Mesothelial cell of epicardium (in vitro differentiated cells): ENCODE results near the gene DIP2C. TPM values are rescaled to one million over a fixed set of nuclear protein-coding genes. Genes with fewer than 3 reads are reported as not detected.
A peak's percentile ranks its signal among the peaks of the same experiment; 100 is the strongest.

ENCODE experiments used
- DNase-seq, 2 experiments: peaks; one replicate each; pipeline ENCODE4 v3.0.0; 2021; ENCODE audit warnings: low spot score in 2 of 2; ENCODE audit not compliant: unreplicated experiment in 2 of 2
- H3K27ac Mint-ChIP-seq: 2 replicates; pipeline ENCODE4 v1.8.0; 2021; ENCODE audit warnings: mixed read lengths
- H3K27me3 Mint-ChIP-seq: 2 replicates; pipeline ENCODE4 v1.8.0; 2021; ENCODE audit warnings: low read depth, mixed read lengths
- H3K36me3 Mint-ChIP-seq: 2 replicates; pipeline ENCODE4 v1.8.0; 2021; ENCODE audit warnings: mixed read lengths
- H3K4me1 Mint-ChIP-seq: 2 replicates; pipeline ENCODE4 v1.8.0; 2021; ENCODE audit warnings: mixed read lengths
- H3K4me3 Mint-ChIP-seq: 2 replicates; pipeline ENCODE4 v1.8.0; 2021; ENCODE audit warnings: mild to moderate bottlenecking, moderate library complexity, mixed read lengths
- H3K9me3 Mint-ChIP-seq: 2 replicates; pipeline ENCODE4 v1.8.0; 2021; ENCODE audit warnings: mixed read lengths
- total RNA-seq: library from RNA; stranded (reverse); gene quantifications from 3 replicates; pipeline ENCODE4 v1.2.1, GENCODE V29; 2021
- TF ChIP-seq, protein P1 (sequence below): fragments of 200-600 bp; sonication (generic); IDR thresholded peaks from one replicate; pipeline ENCODE4 v1.5.0; 2021; ENCODE audit warnings: antibody characterized with exemption; ENCODE audit not compliant: unreplicated experiment

Gene DIP2C
- total RNA-seq, 1 donor from 2014 or later, result 30.3 TPM

DNA sequence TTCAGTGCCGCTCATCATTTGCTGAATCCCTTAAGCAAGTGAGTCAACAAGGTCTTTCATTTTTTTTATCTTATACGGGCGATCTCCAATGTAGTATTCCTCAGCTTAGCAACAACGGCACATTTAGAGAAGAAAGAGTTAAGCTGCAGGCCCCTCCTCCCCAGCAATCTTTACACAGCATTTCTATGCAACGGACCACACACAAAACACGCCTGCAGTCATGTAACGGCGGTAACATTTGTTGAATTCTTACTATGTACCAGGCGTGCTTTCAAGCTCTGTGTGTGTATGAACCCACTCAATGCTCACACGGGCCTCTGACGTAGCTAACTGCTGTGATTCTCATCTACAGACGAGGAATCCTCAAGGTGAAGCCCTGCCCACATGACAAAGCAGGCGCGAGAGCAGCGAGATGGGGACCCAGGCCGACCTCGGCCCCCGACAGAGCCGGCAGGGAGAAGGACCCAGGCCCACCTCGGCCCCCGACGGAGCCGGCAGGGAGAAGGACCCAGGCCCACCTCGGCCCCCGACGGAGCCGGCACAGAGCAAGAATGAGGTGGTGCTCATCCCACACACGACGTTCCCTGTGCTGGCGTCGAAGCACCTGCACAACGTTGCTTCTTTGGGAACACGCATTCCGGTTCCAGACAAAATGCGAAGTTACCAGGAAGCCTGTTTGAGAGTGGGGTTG is 313.5 kb downstream of the DIP2C start:
- no peak overlapping the region for H3K4me3 Mint-ChIP-seq
- peaks cover 29% of the 10 kb centered on the region for H3K36me3 Mint-ChIP-seq
- peaks cover 69% of the 10 kb centered on the region for H3K4me1 Mint-ChIP-seq
- TF ChIP-seq, protein P1, sequence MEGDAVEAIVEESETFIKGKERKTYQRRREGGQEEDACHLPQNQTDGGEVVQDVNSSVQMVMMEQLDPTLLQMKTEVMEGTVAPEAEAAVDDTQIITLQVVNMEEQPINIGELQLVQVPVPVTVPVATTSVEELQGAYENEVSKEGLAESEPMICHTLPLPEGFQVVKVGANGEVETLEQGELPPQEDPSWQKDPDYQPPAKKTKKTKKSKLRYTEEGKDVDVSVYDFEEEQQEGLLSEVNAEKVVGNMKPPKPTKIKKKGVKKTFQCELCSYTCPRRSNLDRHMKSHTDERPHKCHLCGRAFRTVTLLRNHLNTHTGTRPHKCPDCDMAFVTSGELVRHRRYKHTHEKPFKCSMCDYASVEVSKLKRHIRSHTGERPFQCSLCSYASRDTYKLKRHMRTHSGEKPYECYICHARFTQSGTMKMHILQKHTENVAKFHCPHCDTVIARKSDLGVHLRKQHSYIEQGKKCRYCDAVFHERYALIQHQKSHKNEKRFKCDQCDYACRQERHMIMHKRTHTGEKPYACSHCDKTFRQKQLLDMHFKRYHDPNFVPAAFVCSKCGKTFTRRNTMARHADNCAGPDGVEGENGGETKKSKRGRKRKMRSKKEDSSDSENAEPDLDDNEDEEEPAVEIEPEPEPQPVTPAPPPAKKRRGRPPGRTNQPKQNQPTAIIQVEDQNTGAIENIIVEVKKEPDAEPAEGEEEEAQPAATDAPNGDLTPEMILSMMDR, result no peak
- no peak for DNase-seq
- H3K9me3 Mint-ChIP-seq, result peaks cover 8% of the 10 kb centered on the region
- no peak overlapping the region for H3K27ac Mint-ChIP-seq
- no peaks in the 10 kb centered on the region for H3K27me3 Mint-ChIP-seq

GRCh38 chr10:374354-374753 is 315.1 kb downstream of the DIP2C start:
- no peak for DNase-seq
- peaks cover 16% of the 10 kb centered on the region for H3K36me3 Mint-ChIP-seq
- no peaks in the 10 kb centered on the region for H3K27me3 Mint-ChIP-seq
- H3K27ac Mint-ChIP-seq, result peak overlapping the region; percentile 96
- H3K4me3 Mint-ChIP-seq, result no peak overlapping the region
- peaks cover 73% of the 10 kb centered on the region for H3K4me1 Mint-ChIP-seq
- TF ChIP-seq, protein P1, result no peak
- peaks cover 8% of the 10 kb centered on the region for H3K9me3 Mint-ChIP-seq

DNA sequence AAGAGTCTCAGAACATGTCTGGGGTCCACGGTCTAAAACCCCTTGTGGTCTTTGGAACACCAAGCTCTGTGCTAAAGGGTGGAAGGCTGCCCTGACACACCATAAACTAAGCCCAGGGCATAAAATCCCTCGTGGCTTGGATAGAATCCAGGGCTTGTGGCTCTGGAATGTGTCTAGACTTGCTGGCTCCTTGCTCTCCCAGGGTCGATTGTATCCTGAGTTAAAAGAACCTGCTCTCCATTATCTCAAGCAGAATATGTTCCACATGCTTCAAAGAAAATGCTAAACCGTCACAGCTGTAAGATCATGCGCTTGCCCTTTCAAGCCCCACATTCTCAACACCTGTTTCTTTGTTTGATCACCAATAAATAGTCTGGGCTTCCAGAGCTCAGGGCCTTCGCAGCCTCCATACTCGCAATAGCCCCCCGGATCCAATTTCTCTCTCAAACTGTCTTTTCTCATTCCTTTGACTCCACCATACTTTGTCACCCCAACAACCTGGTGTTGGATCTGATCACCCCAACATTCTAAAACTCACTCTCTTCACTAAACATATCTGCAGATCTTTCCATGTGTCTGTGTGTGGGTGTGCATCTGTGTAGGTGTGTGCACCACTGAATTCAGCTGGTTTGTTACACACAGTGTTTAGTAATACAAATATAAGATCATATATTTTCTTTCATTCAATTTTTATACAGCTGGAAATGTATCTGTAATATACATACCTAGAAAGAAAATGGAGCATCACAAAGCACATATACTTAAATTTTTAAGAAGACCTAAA is 315.8 kb downstream of the DIP2C start:
- peaks cover 8% of the 10 kb centered on the region for H3K9me3 Mint-ChIP-seq
- H3K27ac Mint-ChIP-seq, result peak overlapping the region; percentile 96
- peaks cover 16% of the 10 kb centered on the region for H3K36me3 Mint-ChIP-seq
- H3K4me1 Mint-ChIP-seq, result peaks cover 80% of the 10 kb centered on the region
- TF ChIP-seq, protein P1, result no peak
- H3K27me3 Mint-ChIP-seq, result no peaks in the 10 kb centered on the region
- H3K4me3 Mint-ChIP-seq, result no peak overlapping the region
- DNase-seq, result peak in 1 of 2 experiments; percentile 66

DNA sequence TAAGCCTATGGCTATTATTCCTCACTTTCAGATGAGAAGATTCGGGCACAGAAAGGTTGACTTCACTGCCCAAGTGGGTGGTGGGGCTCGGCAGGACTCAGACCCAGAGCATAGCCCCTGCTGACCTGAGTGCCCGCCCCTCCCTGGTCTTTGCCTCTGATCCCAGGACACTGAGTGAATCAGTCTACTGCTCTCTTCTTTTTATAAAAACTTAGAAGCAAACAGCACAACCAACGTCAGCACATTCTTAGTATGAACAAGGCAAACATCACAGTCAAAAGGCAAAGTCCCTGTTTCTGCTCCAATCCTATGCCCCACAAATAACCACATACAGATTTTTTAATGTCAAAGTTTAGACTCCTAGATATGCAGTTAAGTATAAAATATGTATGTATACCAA is 316.5 kb downstream of the DIP2C start:
- Mint-ChIP-seq H3K27me3 (no peaks in the 10 kb centered on the region), H3K36me3 (peaks cover 16% of the 10 kb centered on the region), H3K4me1 (peaks cover 83% of the 10 kb centered on the region), H3K27ac (peak overlapping the region; percentile 96), H3K9me3 (peaks cover 8% of the 10 kb centered on the region), H3K4me3 (no peak overlapping the region)
- no peak for DNase-seq
- TF ChIP-seq, protein P1, result no peak

DNA sequence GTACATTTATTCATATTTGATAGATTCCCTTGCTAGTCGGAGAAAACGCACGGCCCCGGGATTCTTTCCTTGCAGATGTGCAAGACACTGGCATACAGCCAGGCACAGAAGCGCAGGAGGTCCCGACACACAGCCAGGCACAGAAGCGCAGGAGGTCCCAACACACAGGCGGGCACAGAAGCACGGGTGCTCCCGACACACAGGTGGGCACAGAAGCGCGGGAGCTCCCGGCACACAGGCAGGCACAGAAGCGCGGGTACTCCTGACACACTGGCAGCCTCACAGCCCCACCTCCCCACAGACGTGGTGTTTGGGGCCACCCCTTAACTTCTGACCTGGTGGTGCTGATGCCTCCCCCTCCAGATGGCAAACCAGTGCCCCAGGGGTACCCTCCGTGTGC is 316.9 kb downstream of the DIP2C start:
- Mint-ChIP-seq H3K4me3 (no peak overlapping the region), H3K36me3 (peaks cover 16% of the 10 kb centered on the region), H3K27me3 (no peaks in the 10 kb centered on the region), H3K9me3 (peaks cover 8% of the 10 kb centered on the region), H3K27ac (peak overlapping the region; percentile 96), H3K4me1 (peaks cover 83% of the 10 kb centered on the region)
- TF ChIP-seq, protein P1, result no peak
- DNase-seq, result no peak
